Rectal smooth muscle tissue (tissue), 1 donor: ENCODE data around the gene FOXC1.

Experiments
- H3K27ac ChIP-seq: one replicate; pipeline ENCODE4 v1.7.0; 2013; ENCODE audit warnings: low read depth, low read length, inconsistent platforms
- H3K27me3 ChIP-seq: one replicate; pipeline ENCODE4 v1.7.0; 2013; ENCODE audit warnings: low read length; ENCODE audit not compliant: control insufficient read depth, insufficient read depth
- H3K36me3 ChIP-seq: one replicate; pipeline ENCODE4 v1.7.0; 2013; ENCODE audit warnings: low read length; ENCODE audit not compliant: control insufficient read depth, insufficient read depth
- H3K4me1 ChIP-seq: one replicate; pipeline ENCODE4 v1.7.0; 2013; ENCODE audit warnings: low read length; ENCODE audit not compliant: control insufficient read depth, insufficient read depth
- H3K4me3 ChIP-seq: one replicate; pipeline ENCODE4 v1.7.0; 2013; ENCODE audit warnings: low read length
- H3K9ac ChIP-seq: one replicate; pipeline ENCODE4 v1.7.0; 2013; ENCODE audit warnings: low read length

FOXC1 gene

GRCh38 chr6:1597121-1597744, 12.5 kb upstream of the FOXC1 start:
- Histone ChIP-seq H3K27me3 (peaks cover 19% of the 10 kb centered on the region), H3K4me1 (no peaks in the 10 kb centered on the region), H3K27ac (no peak overlapping the region), H3K9ac (no peak overlapping the region), H3K4me3 (no peak overlapping the region), H3K36me3 (no peaks in the 10 kb centered on the region)

- Histone ChIP-seq H3K4me3 (no peak overlapping the region), H3K27ac (no peak overlapping the region), H3K4me1 (no peaks in the 10 kb centered on the region), H3K9ac (no peak overlapping the region), H3K27me3 (peaks cover 19% of the 10 kb centered on the region), H3K36me3 (no peaks in the 10 kb centered on the region)
Measured at GRCh38 chr6:1597924-1598323, 11.8 kb upstream of the FOXC1 start.

GRCh38 chr6:1598433-1598832, 11.3 kb upstream of the FOXC1 start:
- no peak overlapping the region for H3K4me3 ChIP-seq
- no peak overlapping the region for H3K9ac ChIP-seq
- no peaks in the 10 kb centered on the region for H3K36me3 ChIP-seq
- H3K4me1 ChIP-seq: no peaks in the 10 kb centered on the region
- peaks cover 19% of the 10 kb centered on the region for H3K27me3 ChIP-seq
- H3K27ac ChIP-seq: no peak overlapping the region

- Histone ChIP-seq H3K27ac (no peak overlapping the region), H3K27me3 (peaks cover 17% of the 10 kb centered on the region), H3K9ac (no peak overlapping the region), H3K4me3 (no peak overlapping the region), H3K36me3 (no peaks in the 10 kb centered on the region), H3K4me1 (no peaks in the 10 kb centered on the region)
Measured at GRCh38 chr6:1598886-1599285, 10.8 kb upstream of the FOXC1 start.

- no peak overlapping the region for H3K27ac ChIP-seq
- no peaks in the 10 kb centered on the region for H3K4me1 ChIP-seq
- no peaks in the 10 kb centered on the region for H3K36me3 ChIP-seq
- no peak overlapping the region for H3K4me3 ChIP-seq
- H3K27me3 ChIP-seq: peaks cover 20% of the 10 kb centered on the region
- H3K9ac ChIP-seq: no peak overlapping the region
Measured at GRCh38 chr6:1599469-1599868, 10.2 kb upstream of the FOXC1 start.

GRCh38 chr6:1600063-1600763, 9.5 kb upstream of the FOXC1 start:
- H3K27ac ChIP-seq: no peak overlapping the region
- no peaks in the 10 kb centered on the region for H3K36me3 ChIP-seq
- H3K27me3 ChIP-seq: peaks cover 23% of the 10 kb centered on the region
- H3K9ac ChIP-seq: no peak overlapping the region
- peaks cover 3% of the 10 kb centered on the region for H3K4me1 ChIP-seq
- no peak overlapping the region for H3K4me3 ChIP-seq

- no peak overlapping the region for H3K9ac ChIP-seq
- no peaks in the 10 kb centered on the region for H3K36me3 ChIP-seq
- H3K4me1 ChIP-seq: peaks cover 3% of the 10 kb centered on the region
- peaks cover 24% of the 10 kb centered on the region for H3K27me3 ChIP-seq
- H3K27ac ChIP-seq: no peak overlapping the region
- no peak overlapping the region for H3K4me3 ChIP-seq
Measured at GRCh38 chr6:1600764-1601157, 9.0 kb upstream of the FOXC1 start.

GRCh38 chr6:1601158-1602048, 8.3 kb upstream of the FOXC1 start:
- H3K9ac ChIP-seq: no peak overlapping the region
- no peak overlapping the region for H3K4me3 ChIP-seq
- H3K27ac ChIP-seq: no peak overlapping the region
- H3K27me3 ChIP-seq: peaks cover 28% of the 10 kb centered on the region
- H3K36me3 ChIP-seq: no peaks in the 10 kb centered on the region
- peaks cover 3% of the 10 kb centered on the region for H3K4me1 ChIP-seq

GRCh38 chr6:1602049-1602713, 7.5 kb upstream of the FOXC1 start:
- H3K27ac ChIP-seq: no peak overlapping the region
- no peaks in the 10 kb centered on the region for H3K36me3 ChIP-seq
- no peak overlapping the region for H3K9ac ChIP-seq
- H3K27me3 ChIP-seq: peaks cover 35% of the 10 kb centered on the region
- H3K4me3 ChIP-seq: no peak overlapping the region
- H3K4me1 ChIP-seq: peaks cover 3% of the 10 kb centered on the region

- no peaks in the 10 kb centered on the region for H3K36me3 ChIP-seq
- H3K27ac ChIP-seq: no peak overlapping the region
- H3K27me3 ChIP-seq: peaks cover 51% of the 10 kb centered on the region
- H3K4me3 ChIP-seq: no peak overlapping the region
- peaks cover 3% of the 10 kb centered on the region for H3K4me1 ChIP-seq
- no peak overlapping the region for H3K9ac ChIP-seq
Measured at GRCh38 chr6:1603708-1604107, 6.0 kb upstream of the FOXC1 start.

- no peak overlapping the region for H3K27ac ChIP-seq
Measured at GRCh38 chr6:1604158-1605003, 5.3 kb upstream of the FOXC1 start.

More at GRCh38 chr6:1604158-1605003, 5.3 kb upstream of the FOXC1 start:
- H3K4me3 ChIP-seq: peak overlapping the region; percentile 54
- peaks cover 3% of the 10 kb centered on the region for H3K4me1 ChIP-seq
- H3K36me3 ChIP-seq: no peaks in the 10 kb centered on the region
- no peak overlapping the region for H3K9ac ChIP-seq
- H3K27me3 ChIP-seq: peaks cover 55% of the 10 kb centered on the region
